OCI-LY7 (cell line): ENCODE results near the gene MED26. TPM values are rescaled to one million over a fixed set of nuclear protein-coding genes. Genes with fewer than 3 reads are reported as not detected.

Source experiments
- BruUV-seq: library from RNA; stranded (reverse); fragments of 400-500 nt; replicated peaks from 2 replicates; lab custom pipeline; 2021; lab: Mats Ljungman, UMichigan
- CTCF ChIA-PET: fragments of 300-600 bp; sonication (Branson Sonifier 250); formaldehyde crosslinking; loops from one replicate; lab custom pipeline; 2022; ENCODE audit warnings: antibody characterized with exemption; ENCODE audit not compliant: unreplicated experiment; lab: Charles Lee
- POLR2A ChIA-PET: fragments of 300-600 bp; sonication (Branson Sonifier 250); formaldehyde crosslinking; loops from one replicate; lab custom pipeline; 2022; ENCODE audit warnings: antibody characterized with exemption; lab: Charles Lee
- DNase-seq: peaks from one replicate; pipeline ENCODE4 v3.0.0-alpha.2; 2015; ENCODE audit warnings: low spot score
- H2AFZ ChIP-seq: fragments of 200-600 bp; sonication (generic), shearing (Covaris generic); 2 replicates; pipeline ENCODE4 v1.6.1; 2014; ENCODE audit warnings: mild to moderate bottlenecking, antibody characterized with exemption, low read length, moderate library complexity
- H3K27ac ChIP-seq: fragments of 200-600 bp; sonication (generic); 2 replicates; pipeline ENCODE4 v1.5.1; 2014; ENCODE audit warnings: mixed run types, low read depth, mild to moderate bottlenecking, moderate library complexity, low read length, inconsistent platforms; ENCODE audit not compliant: poor library complexity, severe bottlenecking
- H3K36me3 ChIP-seq: fragments of 200-600 bp; sonication (generic); 2 replicates; pipeline ENCODE4 v1.6.1; 2014; ENCODE audit warnings: mild to moderate bottlenecking, antibody characterized with exemption, low read length, moderate library complexity, mixed read lengths; ENCODE audit not compliant: insufficient read depth
- H3K4me1 ChIP-seq: fragments of 200-600 bp; sonication (generic); 2 replicates; pipeline ENCODE4 v1.5.1; 2014; ENCODE audit warnings: mild to moderate bottlenecking, low read length; ENCODE audit not compliant: insufficient read depth, poor library complexity, severe bottlenecking
- H3K4me2 ChIP-seq: fragments of 200-600 bp; sonication (generic); 2 replicates; pipeline ENCODE4 v1.6.1; 2014; ENCODE audit warnings: mild to moderate bottlenecking, low read length
- H3K4me3 ChIP-seq: fragments of 200-600 bp; sonication (generic); 2 replicates; pipeline ENCODE4 v1.5.1; 2014; ENCODE audit warnings: mild to moderate bottlenecking, low read depth, low read length; ENCODE audit not compliant: poor library complexity, severe bottlenecking
- H3K79me2 ChIP-seq: fragments of 200-600 bp; sonication (generic); 2 replicates; pipeline ENCODE4 v1.6.1; 2016; ENCODE audit warnings: low read depth, mild to moderate bottlenecking, low read length, moderate library complexity, mixed read lengths; ENCODE audit not compliant: insufficient read depth
- H3K9me2 ChIP-seq: fragments of 200-600 bp; sonication (generic); 2 replicates; pipeline ENCODE4 v1.6.1; 2016; ENCODE audit warnings: mild to moderate bottlenecking, low read length, mixed read lengths; ENCODE audit not compliant: insufficient read depth
- H3K9me3 ChIP-seq: fragments of 200-600 bp; sonication (generic); 2 replicates; pipeline ENCODE4 v1.6.1; 2014; ENCODE audit warnings: mild to moderate bottlenecking, mixed run types, low read length, mixed read lengths
- H4K20me1 ChIP-seq: fragments of 200-600 bp; sonication (generic); 2 replicates; pipeline ENCODE4 v1.6.1; 2014; ENCODE audit warnings: mild to moderate bottlenecking, antibody characterized with exemption, low read length, moderate library complexity, mixed read lengths; ENCODE audit not compliant: insufficient read depth
- EZH2phosphoT487 ChIP-seq: fragments of 200-600 bp; sonication (generic); IDR thresholded peaks from 2 replicates; pipeline ENCODE4 v1.6.1; 2018; ENCODE audit warnings: low read depth, borderline replicate concordance, mild to moderate bottlenecking, mixed run types, antibody characterized with exemption, low read length, moderate library complexity, mixed read lengths
- intact Hi-C: fragments of 100-400 bp; cut with micrococcal nuclease; formaldehyde crosslinking; loops from one replicate; pipeline ENCODE4 v1.10.0; 2022; ENCODE audit not compliant: unreplicated experiment
- total RNA-seq, 2 experiments: library from RNA; depleted of rRNA in 1 of 2; stranded (reverse); fragments of >200 nt in 1 of 2; shearing (Covaris generic) in 1 of 2; gene quantifications; 2 replicates each; pipeline ENCODE4 v1.2.3, GENCODE V29; 2014 to 2022
- TF ChIP-seq, protein P1 (sequence below): fragments of 200-600 bp; sonication (generic); conservative IDR thresholded peaks from 2 replicates; pipeline ENCODE4 v1.5.1; 2014; ENCODE audit warnings: mild to moderate bottlenecking, antibody characterized with exemption, low read length, moderate library complexity, mixed read lengths

The MED26 gene
- total RNA-seq, 2 experiments from 2014 or later = 19.4 to 26.8 TPM

DNA sequence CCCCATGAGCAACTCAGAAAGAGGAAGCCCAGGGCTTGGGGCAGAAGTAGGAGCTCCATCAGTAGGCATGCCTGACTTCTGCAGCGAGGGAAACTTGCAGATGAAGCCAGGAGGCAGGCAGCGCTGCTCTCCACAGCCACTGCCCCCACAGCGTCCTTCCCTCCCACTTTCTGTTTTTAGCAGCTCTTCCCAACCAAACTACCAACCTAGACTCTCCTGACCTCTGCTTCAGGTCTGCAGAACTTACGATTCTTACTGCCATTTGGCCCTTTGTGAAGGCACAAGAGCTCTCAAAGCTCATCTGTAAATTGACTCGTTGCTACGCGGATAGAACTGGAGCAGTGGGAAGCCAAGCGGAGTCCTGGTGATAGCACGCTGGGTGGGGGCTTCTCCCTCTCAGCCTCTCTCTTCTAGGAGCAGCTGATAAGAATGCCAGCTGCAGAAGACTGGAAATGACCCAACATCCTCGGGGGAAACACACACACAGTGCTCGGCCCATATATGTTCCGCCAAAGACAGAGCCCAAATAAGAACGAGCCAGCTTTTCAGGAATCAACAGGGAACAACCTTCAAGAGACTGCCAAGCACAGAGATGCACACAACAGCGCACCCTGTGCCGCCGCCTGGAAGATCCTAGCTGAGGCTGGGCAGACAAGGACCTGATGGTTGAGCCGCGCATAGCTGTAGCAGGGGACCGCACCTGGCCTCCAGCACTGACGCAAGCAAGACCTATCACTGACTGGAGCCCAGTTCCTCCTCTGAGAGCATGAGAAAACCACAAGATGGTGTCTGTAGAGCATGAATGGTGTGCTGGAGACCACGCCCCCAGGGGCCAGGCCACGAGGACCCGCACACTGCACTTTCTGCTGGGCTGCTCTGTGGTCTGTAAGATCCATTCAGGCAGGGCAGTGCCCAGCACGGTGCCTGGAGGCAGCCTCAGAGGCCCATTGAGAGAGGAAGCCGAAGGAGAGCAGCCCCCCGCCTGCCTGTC, 39.9 kb downstream of the MED26 start:
- H3K4me3 ChIP-seq = peak overlapping the region; percentile 73

DNA sequence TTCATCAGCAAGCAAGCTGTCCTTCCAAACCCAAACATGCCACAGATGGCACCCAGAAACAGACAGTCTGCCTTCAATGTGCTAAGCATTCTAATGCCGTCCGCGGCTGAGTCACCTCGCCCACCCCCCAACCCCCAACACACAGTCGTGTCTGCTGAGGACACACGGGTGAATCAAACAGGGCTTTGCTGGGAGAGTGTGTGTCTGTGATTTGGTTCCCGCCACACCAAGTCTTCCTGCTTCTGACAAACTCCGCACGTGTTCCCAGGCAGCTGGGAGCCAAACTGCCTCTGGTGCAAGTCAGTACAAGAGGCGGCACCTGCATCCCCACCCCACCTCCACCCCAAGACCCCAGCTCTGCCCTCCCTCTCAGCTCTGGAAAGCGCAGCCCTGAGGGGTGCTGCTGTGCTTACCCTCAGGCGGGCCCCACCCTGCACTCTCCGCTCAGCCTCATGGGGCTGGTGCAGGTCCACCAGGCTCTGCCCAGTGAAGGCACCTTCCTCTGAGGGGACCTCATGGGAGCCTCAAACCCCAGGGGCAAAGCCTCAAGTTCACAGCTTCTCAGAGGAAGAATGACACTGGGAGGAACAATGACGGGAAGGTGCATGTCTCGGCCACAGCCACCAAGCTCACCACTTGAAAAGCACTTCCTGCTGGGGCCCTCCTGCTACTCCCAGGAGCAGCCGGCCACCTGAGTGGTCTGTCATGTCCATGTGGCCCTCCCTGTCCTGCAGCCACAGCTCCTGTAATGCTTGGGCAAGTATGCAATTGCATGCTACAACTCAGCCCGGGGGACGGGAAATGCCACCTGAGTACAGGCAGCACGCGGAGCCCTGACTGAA, 40.8 kb downstream of the MED26 start:
- TF ChIP-seq, protein P1, sequence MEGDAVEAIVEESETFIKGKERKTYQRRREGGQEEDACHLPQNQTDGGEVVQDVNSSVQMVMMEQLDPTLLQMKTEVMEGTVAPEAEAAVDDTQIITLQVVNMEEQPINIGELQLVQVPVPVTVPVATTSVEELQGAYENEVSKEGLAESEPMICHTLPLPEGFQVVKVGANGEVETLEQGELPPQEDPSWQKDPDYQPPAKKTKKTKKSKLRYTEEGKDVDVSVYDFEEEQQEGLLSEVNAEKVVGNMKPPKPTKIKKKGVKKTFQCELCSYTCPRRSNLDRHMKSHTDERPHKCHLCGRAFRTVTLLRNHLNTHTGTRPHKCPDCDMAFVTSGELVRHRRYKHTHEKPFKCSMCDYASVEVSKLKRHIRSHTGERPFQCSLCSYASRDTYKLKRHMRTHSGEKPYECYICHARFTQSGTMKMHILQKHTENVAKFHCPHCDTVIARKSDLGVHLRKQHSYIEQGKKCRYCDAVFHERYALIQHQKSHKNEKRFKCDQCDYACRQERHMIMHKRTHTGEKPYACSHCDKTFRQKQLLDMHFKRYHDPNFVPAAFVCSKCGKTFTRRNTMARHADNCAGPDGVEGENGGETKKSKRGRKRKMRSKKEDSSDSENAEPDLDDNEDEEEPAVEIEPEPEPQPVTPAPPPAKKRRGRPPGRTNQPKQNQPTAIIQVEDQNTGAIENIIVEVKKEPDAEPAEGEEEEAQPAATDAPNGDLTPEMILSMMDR = no peak
- TF ChIP-seq EZH2phosphoT487 = no peak
- peaks cover 100% of the 10 kb centered on the region for H3K4me1 ChIP-seq
- peaks cover 6% of the 10 kb centered on the region; the same call in 1 of the 2 replicates for H3K36me3 ChIP-seq
- BruUV-seq = no TSS peak
- DNase-seq = peak; percentile 93
- H3K4me3 ChIP-seq = peak overlapping the region; percentile 73
- H3K4me2 ChIP-seq = peak overlapping the region; percentile 97
- H3K79me2 ChIP-seq = peaks cover 91% of the 10 kb centered on the region
- POLR2A ChIA-PET = interaction anchor here (0.5 to 3.0 kb wide), 18 partner anchors 14 to 1901 kb away, joined by 3 to 18 read pairs (median 3); partner anchors contain the start of gene MED26
- H3K9me2 ChIP-seq = no peaks in the 10 kb centered on the region
- CTCF ChIA-PET = interaction anchor here (1.3 to 1.7 kb wide), 2 partner anchors 31 to 145 kb away, joined by 4 to 6 read pairs; no protein-coding TSS in a partner anchor
- H3K27ac ChIP-seq = peak overlapping the region; percentile 97
- intact Hi-C loops = loop anchor here (1.0 to 5.0 kb wide), 5 partner anchors 15 to 510 kb away; partner anchors contain the start of genes CHERP, SLC35E1, SMIM7 and TMEM38A
- H2AFZ ChIP-seq = no peak overlapping the region
- H3K9me3 ChIP-seq = no peaks in the 10 kb centered on the region
- H4K20me1 ChIP-seq = peaks cover 15% of the 10 kb centered on the region; the same call in 1 of the 2 replicates

More for the DNA sequence above, 39.9 kb downstream of the MED26 start:
- no TSS peak for BruUV-seq
- CTCF ChIA-PET = interaction anchor here (1.3 to 1.7 kb wide), 2 partner anchors 30 to 146 kb away, joined by 4 to 6 read pairs; no protein-coding TSS in a partner anchor
- POLR2A ChIA-PET = interaction anchor here (0.5 to 3.0 kb wide), 10 partner anchors 14 to 818 kb away, joined by 3 to 18 read pairs (median 3); partner anchors contain the start of gene MED26
- Histone ChIP-seq H2AFZ (no peak overlapping the region), H3K4me1 (peaks cover 100% of the 10 kb centered on the region), H3K9me3 (no peaks in the 10 kb centered on the region), H3K4me2 (peak overlapping the region; percentile 97), H3K36me3 (peaks cover 3% of the 10 kb centered on the region; the same call in 1 of the 2 replicates), H4K20me1 (peaks cover 24% of the 10 kb centered on the region; the same call in 1 of the 2 replicates), H3K9me2 (no peaks in the 10 kb centered on the region), H3K27ac (peak overlapping the region; percentile 97), H3K79me2 (peaks cover 91% of the 10 kb centered on the region)
- intact Hi-C loops = loop anchor here (1.0 to 5.0 kb wide), 8 partner anchors 16 to 511 kb away; partner anchors contain the start of genes CHERP, MED26, SLC35E1 and SMIM7
- no peak for TF ChIP-seq EZH2phosphoT487
- TF ChIP-seq, protein P1 = no peak; the same call in 1 of the 2 replicates
- peak; percentile 95 for DNase-seq
